ENCODE data around the gene COBLL1. TPM values are rescaled to one million over a fixed set of nuclear protein-coding genes. Genes with fewer than 3 reads are reported as not detected.
A peak's percentile ranks its signal among the peaks of the same experiment; 100 is the strongest.

COBLL1 gene
- polyA plus RNA-seq (2013, experiment 1 of 2), result 22.2 TPM
- 39.7 TPM for polyA plus RNA-seq (2013, experiment 2 of 2)

GRCh38 chr2:164841719-164842623, at the start of gene COBLL1:
Gene COBLL1 (minus strand): TSS chr2:164841823. CDS start chr2:164841196, 627 bp downstream.
- H3K27ac ChIP-seq (ENCODE audit: low read depth, low read length, severe bottlenecking), result peak within 1 kb of the TSS; percentile 60
- no peaks in the 10 kb centered on the region for H3K36me3 ChIP-seq (ENCODE audit: control insufficient read depth, insufficient read depth, low read length)
- no peaks in the 10 kb centered on the region for H3K9me3 ChIP-seq (ENCODE audit: control insufficient read depth, low read length)
- peak within 1 kb of the TSS; percentile 72 for H3K4me3 ChIP-seq (ENCODE audit: extremely low read depth, insufficient read depth, low read length, poor library complexity, severe bottlenecking)
- WGBS, 2 experiments (ENCODE audit: insufficient coverage in 2 of 2), result 2% methylated on average over 38 to 44 of the region's 57 CpGs
- peaks cover 7% of the 10 kb centered on the region for H3K4me1 ChIP-seq (ENCODE audit: control insufficient read depth, insufficient read depth, low read length, poor library complexity, severe bottlenecking)

- Histone ChIP-seq H3K4me1 (ENCODE audit: control insufficient read depth, insufficient read depth, low read length, poor library complexity, severe bottlenecking) (no peaks in the 10 kb centered on the region), H3K4me3 (ENCODE audit: extremely low read depth, insufficient read depth, low read length, poor library complexity, severe bottlenecking) (no peak overlapping the region), H3K27ac (ENCODE audit: low read depth, low read length, severe bottlenecking) (no peak overlapping the region), H3K36me3 (ENCODE audit: control insufficient read depth, insufficient read depth, low read length) (no peaks in the 10 kb centered on the region), H3K9me3 (ENCODE audit: control insufficient read depth, low read length) (no peaks in the 10 kb centered on the region)
- 57 to 68% methylated on average over 3 to 4 of the region's 4 CpGs for WGBS, 2 experiments (ENCODE audit: insufficient coverage in 2 of 2)
These were observed 48.9 kb upstream of the COBLL1 start for GRCh38 chr2:164890544-164890943.

GRCh38 chr2:164888592-164888991, 47.0 kb upstream of the COBLL1 start:
- no peak overlapping the region for H3K4me3 ChIP-seq (ENCODE audit: extremely low read depth, insufficient read depth, low read length, poor library complexity, severe bottlenecking)
- H3K27ac ChIP-seq (ENCODE audit: low read depth, low read length, severe bottlenecking), result no peak overlapping the region
- H3K36me3 ChIP-seq (ENCODE audit: control insufficient read depth, insufficient read depth, low read length), result no peaks in the 10 kb centered on the region
- no peaks in the 10 kb centered on the region for H3K4me1 ChIP-seq (ENCODE audit: control insufficient read depth, insufficient read depth, low read length, poor library complexity, severe bottlenecking)
- H3K9me3 ChIP-seq (ENCODE audit: control insufficient read depth, low read length), result no peaks in the 10 kb centered on the region
- no CpG with 5 or more reads among the region's 3 CpGs for WGBS, 2 experiments (ENCODE audit: insufficient coverage in 2 of 2)

GRCh38 chr2:164887434-164888144, 46.0 kb upstream of the COBLL1 start:
- no peaks in the 10 kb centered on the region for H3K36me3 ChIP-seq (ENCODE audit: control insufficient read depth, insufficient read depth, low read length)
- no peak overlapping the region for H3K27ac ChIP-seq (ENCODE audit: low read depth, low read length, severe bottlenecking)
- H3K4me3 ChIP-seq (ENCODE audit: extremely low read depth, insufficient read depth, low read length, poor library complexity, severe bottlenecking), result no peak overlapping the region
- no peaks in the 10 kb centered on the region for H3K4me1 ChIP-seq (ENCODE audit: control insufficient read depth, insufficient read depth, low read length, poor library complexity, severe bottlenecking)
- 100% methylated on average over 1 of the region's 4 CpGs for WGBS, 2 experiments (ENCODE audit: insufficient coverage in 2 of 2)
- no peaks in the 10 kb centered on the region for H3K9me3 ChIP-seq (ENCODE audit: control insufficient read depth, low read length)

GRCh38 chr2:164882276-164882675, 40.7 kb upstream of the COBLL1 start:
- Histone ChIP-seq H3K4me3 (ENCODE audit: extremely low read depth, insufficient read depth, low read length, poor library complexity, severe bottlenecking) (no peak overlapping the region), H3K36me3 (ENCODE audit: control insufficient read depth, insufficient read depth, low read length) (no peaks in the 10 kb centered on the region), H3K4me1 (ENCODE audit: control insufficient read depth, insufficient read depth, low read length, poor library complexity, severe bottlenecking) (no peaks in the 10 kb centered on the region), H3K9me3 (ENCODE audit: control insufficient read depth, low read length) (no peaks in the 10 kb centered on the region), H3K27ac (ENCODE audit: low read depth, low read length, severe bottlenecking) (no peak overlapping the region)
- WGBS, 2 experiments (ENCODE audit: insufficient coverage in 2 of 2), result 77 to 95% methylated on average over 2 to 9 of the region's 9 CpGs

- Histone ChIP-seq H3K4me1 (ENCODE audit: control insufficient read depth, insufficient read depth, low read length, poor library complexity, severe bottlenecking) (no peaks in the 10 kb centered on the region), H3K9me3 (ENCODE audit: control insufficient read depth, low read length) (no peaks in the 10 kb centered on the region), H3K4me3 (ENCODE audit: extremely low read depth, insufficient read depth, low read length, poor library complexity, severe bottlenecking) (no peak overlapping the region), H3K36me3 (ENCODE audit: control insufficient read depth, insufficient read depth, low read length) (no peaks in the 10 kb centered on the region), H3K27ac (ENCODE audit: low read depth, low read length, severe bottlenecking) (no peak overlapping the region)
- 89 to 100% methylated on average over 1 of the region's 1 CpG for WGBS, 2 experiments (ENCODE audit: insufficient coverage in 2 of 2)
These were observed 39.9 kb upstream of the COBLL1 start for GRCh38 chr2:164881524-164881923.

- Histone ChIP-seq H3K27ac (ENCODE audit: low read depth, low read length, severe bottlenecking) (no peak overlapping the region), H3K36me3 (ENCODE audit: control insufficient read depth, insufficient read depth, low read length) (no peaks in the 10 kb centered on the region), H3K4me1 (ENCODE audit: control insufficient read depth, insufficient read depth, low read length, poor library complexity, severe bottlenecking) (no peaks in the 10 kb centered on the region), H3K9me3 (ENCODE audit: control insufficient read depth, low read length) (no peaks in the 10 kb centered on the region), H3K4me3 (ENCODE audit: extremely low read depth, insufficient read depth, low read length, poor library complexity, severe bottlenecking) (no peak overlapping the region)
- WGBS, 2 experiments (ENCODE audit: insufficient coverage in 2 of 2), result 100% methylated on average over 1 of the region's 2 CpGs; no CpG with 5 or more reads in 1 of the 2 experiments
These were observed 38.4 kb upstream of the COBLL1 start for GRCh38 chr2:164879901-164880535.

GRCh38 chr2:164877927-164878326, 36.3 kb upstream of the COBLL1 start:
- no peak overlapping the region for H3K4me3 ChIP-seq (ENCODE audit: extremely low read depth, insufficient read depth, low read length, poor library complexity, severe bottlenecking)
- H3K4me1 ChIP-seq (ENCODE audit: control insufficient read depth, insufficient read depth, low read length, poor library complexity, severe bottlenecking), result no peaks in the 10 kb centered on the region
- no peaks in the 10 kb centered on the region for H3K36me3 ChIP-seq (ENCODE audit: control insufficient read depth, insufficient read depth, low read length)
- H3K9me3 ChIP-seq (ENCODE audit: control insufficient read depth, low read length), result no peaks in the 10 kb centered on the region
- H3K27ac ChIP-seq (ENCODE audit: low read depth, low read length, severe bottlenecking), result no peak overlapping the region

GRCh38 chr2:164877169-164877568, 35.5 kb upstream of the COBLL1 start:
- WGBS, 2 experiments (ENCODE audit: insufficient coverage in 2 of 2), result 92 to 100% methylated on average over 4 of the region's 4 CpGs

GRCh38 chr2:164875334-164876205, 33.9 kb upstream of the COBLL1 start:
- Histone ChIP-seq H3K4me3 (ENCODE audit: extremely low read depth, insufficient read depth, low read length, poor library complexity, severe bottlenecking) (no peak overlapping the region), H3K36me3 (ENCODE audit: control insufficient read depth, insufficient read depth, low read length) (no peaks in the 10 kb centered on the region), H3K4me1 (ENCODE audit: control insufficient read depth, insufficient read depth, low read length, poor library complexity, severe bottlenecking) (no peaks in the 10 kb centered on the region), H3K9me3 (ENCODE audit: control insufficient read depth, low read length) (no peaks in the 10 kb centered on the region), H3K27ac (ENCODE audit: low read depth, low read length, severe bottlenecking) (no peak overlapping the region)
- 90 to 93% methylated on average over 4 to 5 of the region's 10 CpGs for WGBS, 2 experiments (ENCODE audit: insufficient coverage in 2 of 2)

More at GRCh38 chr2:164877169-164877568, 35.5 kb upstream of the COBLL1 start:
- no peak overlapping the region for H3K27ac ChIP-seq (ENCODE audit: low read depth, low read length, severe bottlenecking)
- H3K4me1 ChIP-seq (ENCODE audit: control insufficient read depth, insufficient read depth, low read length, poor library complexity, severe bottlenecking), result no peaks in the 10 kb centered on the region
- no peaks in the 10 kb centered on the region for H3K9me3 ChIP-seq (ENCODE audit: control insufficient read depth, low read length)
- H3K4me3 ChIP-seq (ENCODE audit: extremely low read depth, insufficient read depth, low read length, poor library complexity, severe bottlenecking), result no peak overlapping the region
- H3K36me3 ChIP-seq (ENCODE audit: control insufficient read depth, insufficient read depth, low read length), result no peaks in the 10 kb centered on the region
